GM19467 (cell line): ENCODE results near the gene C1orf35.

Experiments used
- ATAC-seq: cut with Tn5 transposase; IDR thresholded peaks from one replicate; pipeline ENCODE4 v1.9.1; 2021; ENCODE audit warnings: mild to moderate bottlenecking, moderate library complexity; ENCODE audit not compliant: unreplicated experiment

Gene C1orf35

DNA sequence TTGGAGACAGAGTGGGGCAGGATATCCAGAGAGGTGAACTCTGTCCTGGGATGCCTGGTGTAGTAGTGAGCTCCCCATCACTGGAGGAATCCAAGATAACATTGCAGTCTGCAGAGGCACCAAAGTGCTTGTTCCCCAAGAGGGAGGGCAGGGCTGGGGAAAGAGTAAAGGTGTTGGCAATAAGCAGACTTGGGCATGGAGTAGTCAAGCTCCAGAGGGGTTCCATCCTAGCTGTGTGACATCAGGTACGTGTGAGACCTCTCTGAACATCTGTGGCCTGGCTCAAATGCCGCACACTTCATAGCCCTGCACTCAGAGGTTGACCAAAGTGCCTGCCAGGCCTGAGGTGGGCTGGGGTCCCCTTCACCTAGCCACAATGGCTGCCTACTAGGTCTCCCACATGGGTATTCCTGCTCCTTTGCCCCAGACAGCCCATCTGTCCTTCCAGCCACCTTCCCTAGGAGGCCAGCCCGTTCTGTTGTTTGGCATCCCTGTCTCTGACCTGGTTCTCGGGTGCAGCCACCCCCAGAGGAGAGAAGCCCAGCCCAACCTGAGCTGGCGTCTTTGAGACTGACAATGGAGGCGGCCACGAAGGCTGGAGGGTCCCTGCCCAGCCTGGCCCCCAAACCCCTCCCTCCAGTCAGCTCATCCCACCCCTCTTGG, 23.4 kb downstream of the C1orf35 start:
- no peak for ATAC-seq

DNA sequence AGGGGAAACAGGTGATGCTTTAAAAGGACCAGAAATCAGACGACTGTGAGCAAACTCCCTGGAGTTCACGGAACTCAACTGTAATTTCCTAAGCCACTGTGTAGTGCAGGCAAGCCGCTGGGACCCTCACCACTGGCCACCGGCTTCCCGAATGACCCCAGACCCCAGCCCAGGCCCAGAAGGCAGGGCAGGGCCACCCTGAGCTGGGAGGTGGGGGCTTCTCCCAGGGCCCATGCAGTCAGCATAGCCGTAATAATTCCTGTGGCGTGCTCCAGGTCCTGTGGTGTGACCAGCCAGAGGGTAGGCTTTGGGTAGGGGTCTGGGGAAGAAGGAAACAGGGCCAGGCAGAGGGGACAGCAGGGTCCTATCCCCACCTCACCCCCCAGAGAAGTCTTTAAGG, 24.1 kb downstream of the C1orf35 start:
- ATAC-seq = no peak

DNA sequence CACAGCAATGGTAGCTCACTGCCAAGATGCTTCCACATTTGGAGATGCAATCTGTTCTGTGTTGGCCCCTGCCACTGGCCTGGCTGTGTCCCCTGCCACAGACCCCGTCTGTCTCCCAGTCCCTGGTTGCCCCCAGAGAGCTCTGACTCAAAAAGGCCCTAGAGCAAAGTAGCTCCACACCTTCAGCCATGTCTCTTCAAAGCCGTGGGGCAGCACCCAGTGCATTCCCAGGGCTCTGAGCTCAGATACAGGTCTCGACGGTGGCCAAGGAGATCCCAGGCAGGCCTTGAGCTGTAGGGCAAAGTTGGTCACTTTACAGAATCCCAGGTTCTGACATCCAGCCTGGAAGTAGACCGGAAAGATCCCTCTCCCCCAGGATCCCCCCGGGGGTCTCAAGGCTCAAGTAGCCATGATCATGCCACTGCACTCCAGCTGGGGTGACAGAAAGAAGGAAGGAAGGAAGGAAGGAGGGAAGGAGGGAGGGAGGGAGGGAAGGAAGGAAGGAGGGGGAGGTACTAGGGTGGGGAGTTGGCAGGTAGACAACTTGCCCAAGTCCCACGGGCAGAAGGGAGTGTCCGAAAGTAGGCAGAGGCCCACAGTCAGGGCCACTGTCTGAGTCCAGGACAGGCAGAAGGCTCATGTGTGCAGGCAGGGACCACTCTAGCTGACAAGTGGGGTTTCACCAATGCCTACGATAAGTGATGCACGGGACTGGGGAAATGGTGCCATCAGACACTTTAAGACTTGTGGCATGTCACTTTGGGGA, 25.4 kb downstream of the C1orf35 start:
- ATAC-seq = no peak

GRCh38 chr1:228076796-228077430, 26.2 kb downstream of the C1orf35 start:
- ATAC-seq = no peak

DNA sequence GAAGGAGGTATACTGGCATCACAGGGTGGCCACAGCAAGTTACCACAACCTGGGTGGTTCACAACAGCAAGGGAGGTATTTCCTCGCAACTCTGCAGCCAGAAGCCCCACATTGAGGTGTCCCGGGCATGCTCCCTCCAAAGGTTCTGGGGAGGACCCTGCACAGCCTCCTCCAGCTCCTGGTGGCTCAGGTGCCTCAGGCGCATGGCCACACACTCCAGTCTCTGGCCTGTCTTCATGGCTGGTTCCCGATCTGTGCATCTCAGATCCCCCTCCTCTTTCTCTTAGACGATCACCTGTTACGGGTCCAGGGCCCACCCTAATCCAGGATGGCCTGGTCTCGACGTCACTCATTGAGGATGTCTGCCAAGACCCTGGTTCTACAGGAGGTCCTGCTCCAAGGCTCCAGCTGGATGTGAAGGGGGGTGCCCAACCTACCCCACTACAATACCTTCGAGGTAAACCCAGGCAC, 27.3 kb downstream of the C1orf35 start:
- no peak for ATAC-seq

- no peak for ATAC-seq
These were observed 28.0 kb downstream of the C1orf35 start for GRCh38 chr1:228074954-228075730.

- no peak for ATAC-seq
These were observed 29.1 kb downstream of the C1orf35 start for GRCh38 chr1:228073857-228074545.

DNA sequence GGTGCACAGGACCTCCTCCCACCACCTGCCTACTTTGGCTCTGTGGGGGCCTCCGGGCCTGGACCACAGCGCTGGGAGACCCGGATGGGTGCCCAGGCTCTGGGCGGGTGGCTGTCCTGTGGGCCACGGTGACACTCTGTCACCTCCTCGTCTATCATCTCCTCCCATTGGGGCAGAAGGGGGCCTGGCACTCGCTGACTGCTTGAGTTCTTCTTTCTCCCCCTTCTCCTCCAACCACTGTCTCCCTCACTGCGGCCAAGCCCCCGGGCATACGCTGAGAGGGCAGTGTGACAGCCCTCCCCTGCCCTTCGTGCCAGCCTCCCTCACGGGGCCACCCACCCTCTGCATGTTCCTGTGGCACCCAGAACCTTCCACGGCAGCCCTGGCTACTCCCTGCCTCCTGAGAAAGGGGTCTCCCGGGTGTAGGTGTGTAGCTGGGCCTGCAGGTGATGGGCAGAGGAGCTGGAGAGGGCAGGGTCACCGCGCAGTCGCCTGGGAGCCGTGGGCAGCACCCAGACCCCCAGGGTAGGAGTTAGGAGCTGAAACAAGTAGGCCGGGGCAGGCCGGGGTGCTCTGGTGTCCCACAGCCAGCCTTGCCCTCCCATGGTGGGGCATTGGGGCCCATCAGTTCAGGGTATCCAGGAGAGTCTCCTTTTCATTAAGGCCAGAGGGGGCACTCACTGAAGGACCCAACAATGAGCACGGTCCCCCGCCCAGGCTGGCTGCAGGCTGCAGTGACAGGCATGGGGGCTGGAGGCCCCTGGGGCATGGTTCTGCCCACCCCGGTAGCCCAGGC, 29.9 kb downstream of the C1orf35 start:
- ATAC-seq = no peak

DNA sequence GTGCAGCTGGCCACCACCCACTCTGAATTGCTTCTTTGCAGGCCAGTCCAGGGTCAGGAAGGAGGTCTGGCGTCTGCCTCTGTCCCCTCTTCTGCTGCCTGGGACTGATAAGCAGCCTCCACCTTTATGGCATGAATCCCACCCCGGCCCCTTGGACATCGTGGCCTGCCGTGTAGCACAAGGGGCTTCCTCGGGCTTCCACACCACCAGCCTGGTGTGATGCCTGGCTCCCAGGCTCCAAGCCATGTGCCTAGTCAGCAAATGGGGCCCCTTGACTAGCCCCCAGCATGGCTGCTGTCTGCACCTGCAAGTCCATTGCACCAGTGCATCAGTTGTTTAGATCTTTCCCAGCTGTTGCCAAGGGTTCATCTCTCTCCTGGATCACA, 30.5 kb downstream of the C1orf35 start:
- no peak for ATAC-seq

DNA sequence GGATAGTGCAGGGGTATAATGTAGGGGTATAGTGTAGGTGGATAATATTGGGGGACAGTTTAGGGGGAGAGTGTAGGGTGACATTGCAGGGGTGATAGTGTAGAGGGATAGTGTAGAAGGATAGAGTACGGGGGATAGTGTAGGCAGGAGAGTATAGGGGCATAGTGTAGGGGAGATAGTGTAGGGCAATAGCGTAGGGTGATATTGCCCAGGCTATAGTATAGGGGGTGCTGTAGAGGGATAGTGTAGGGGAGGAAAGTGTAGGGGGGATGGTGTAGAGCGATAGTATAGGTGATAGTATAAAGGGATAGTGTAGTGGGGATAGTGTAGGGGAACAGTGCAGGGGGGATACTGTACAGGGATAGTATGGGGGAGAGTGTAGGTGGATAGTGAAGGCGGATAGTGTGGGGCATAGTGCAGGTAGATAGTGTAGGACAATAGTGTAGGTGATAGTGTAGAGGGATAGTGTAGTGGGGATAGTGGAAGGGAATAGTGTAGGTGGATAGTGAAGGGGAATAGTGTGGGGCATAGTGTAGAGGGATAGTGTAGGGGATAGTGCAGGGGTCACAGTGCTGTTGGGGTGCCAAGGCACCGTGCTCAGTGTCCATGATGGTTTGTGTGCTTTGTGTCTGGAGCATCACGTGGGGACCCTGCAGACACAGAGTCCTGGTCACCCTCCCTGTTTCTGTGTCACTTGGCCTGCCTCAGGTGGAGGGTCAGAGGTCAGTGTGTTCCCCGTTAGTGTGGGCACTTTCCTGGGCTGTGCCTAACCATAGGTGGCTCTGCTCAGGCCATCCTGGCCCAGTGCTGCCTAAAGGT, 31.1 kb downstream of the C1orf35 start:
- no peak for ATAC-seq

GRCh38 chr1:228070851-228071250, 32.3 kb downstream of the C1orf35 start:
- ATAC-seq = no peak

GRCh38 chr1:228070173-228070572, 33.0 kb downstream of the C1orf35 start:
- ATAC-seq = no peak

- no peak for ATAC-seq
These were observed 34.8 kb downstream of the C1orf35 start for GRCh38 chr1:228068359-228068758.

GRCh38 chr1:228066891-228067654, 36.1 kb downstream of the C1orf35 start:
- ATAC-seq = no peak

GRCh38 chr1:228066416-228066815, 36.7 kb downstream of the C1orf35 start:
- ATAC-seq = no peak

DNA sequence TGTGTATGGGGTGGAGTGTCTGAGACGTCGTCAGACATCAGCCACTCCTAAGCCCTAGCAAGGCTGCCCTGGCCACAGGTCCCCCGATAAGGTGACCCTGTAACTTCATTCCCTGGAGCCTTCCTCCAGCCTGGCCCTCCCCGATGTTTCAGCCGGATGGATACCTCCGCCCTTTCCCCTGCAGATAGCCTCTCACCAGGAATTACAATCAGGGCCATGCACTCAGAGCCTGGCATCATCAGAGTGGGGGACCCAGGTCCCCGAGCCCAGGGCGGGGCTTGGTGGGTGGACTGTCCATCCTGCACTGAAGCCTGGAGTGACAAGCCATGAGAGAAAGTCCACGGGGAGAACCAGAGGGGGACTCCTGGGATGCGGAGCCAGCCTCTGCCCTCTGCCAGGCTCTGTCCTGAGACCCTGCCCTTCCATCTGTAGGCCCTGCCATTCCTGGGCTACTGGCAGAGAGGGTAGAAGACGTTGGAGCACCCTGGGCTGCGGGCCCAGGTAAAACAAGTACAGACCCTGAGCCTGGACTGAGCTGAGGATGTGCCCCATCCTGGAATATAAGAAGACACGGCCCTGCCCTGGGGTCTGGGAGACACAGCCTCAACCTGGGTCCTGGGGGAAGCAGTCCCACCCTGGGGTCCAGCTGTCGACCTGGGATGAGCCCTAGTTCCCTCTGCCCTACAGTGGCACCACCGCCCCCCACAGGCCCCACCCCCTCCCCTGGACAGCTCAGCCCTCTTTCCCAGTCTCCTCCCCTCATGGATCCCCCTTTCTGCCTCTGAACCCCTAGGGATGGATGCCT, 37.4 kb downstream of the C1orf35 start:
- ATAC-seq = no peak

- no peak for ATAC-seq
These were observed 38.2 kb downstream of the C1orf35 start for GRCh38 chr1:228064741-228065542.
